Measurements from ENCODE around the gene GRID2. TPM values are rescaled to one million over a fixed set of nuclear protein-coding genes. Genes with fewer than 3 reads are reported as not detected.

The GRID2 gene
- polyA plus RNA-seq, 1 donor from 2014 or later = 14.9 TPM

GRCh38 chr4:93334003-93334402 is 1030.2 kb downstream of the GRID2 start:
- Histone ChIP-seq H3K27me3 (ENCODE audit: insufficient read depth, low read depth, low read length) (no peaks in the 10 kb centered on the region), H3F3A (ENCODE audit: insufficient read depth, low read length, poor library complexity, severe bottlenecking) (no peaks in the 10 kb centered on the region), H3K79me2 (replicated peaks; ENCODE audit: insufficient read depth, low read length) (no peaks in the 10 kb centered on the region), H3K9me3 (ENCODE audit: low read length) (no peaks in the 10 kb centered on the region), H3K4me3 (ENCODE audit: low read length) (no peak overlapping the region), H3K9ac (ENCODE audit: low read length) (no peak overlapping the region), H3K4me2 (ENCODE audit: low read length) (no peak overlapping the region), H3K27ac (ENCODE audit: low read length) (no peak overlapping the region), H2AFZ (ENCODE audit: low read depth, low read length) (no peak overlapping the region), H3K36me3 (ENCODE audit: insufficient read depth, low read length) (no peaks in the 10 kb centered on the region), H4K20me1 (ENCODE audit: insufficient read depth) (no peaks in the 10 kb centered on the region), H3K9me2 (ENCODE audit: insufficient read depth, low read length) (no peaks in the 10 kb centered on the region)
- TF ChIP-seq, protein P1, sequence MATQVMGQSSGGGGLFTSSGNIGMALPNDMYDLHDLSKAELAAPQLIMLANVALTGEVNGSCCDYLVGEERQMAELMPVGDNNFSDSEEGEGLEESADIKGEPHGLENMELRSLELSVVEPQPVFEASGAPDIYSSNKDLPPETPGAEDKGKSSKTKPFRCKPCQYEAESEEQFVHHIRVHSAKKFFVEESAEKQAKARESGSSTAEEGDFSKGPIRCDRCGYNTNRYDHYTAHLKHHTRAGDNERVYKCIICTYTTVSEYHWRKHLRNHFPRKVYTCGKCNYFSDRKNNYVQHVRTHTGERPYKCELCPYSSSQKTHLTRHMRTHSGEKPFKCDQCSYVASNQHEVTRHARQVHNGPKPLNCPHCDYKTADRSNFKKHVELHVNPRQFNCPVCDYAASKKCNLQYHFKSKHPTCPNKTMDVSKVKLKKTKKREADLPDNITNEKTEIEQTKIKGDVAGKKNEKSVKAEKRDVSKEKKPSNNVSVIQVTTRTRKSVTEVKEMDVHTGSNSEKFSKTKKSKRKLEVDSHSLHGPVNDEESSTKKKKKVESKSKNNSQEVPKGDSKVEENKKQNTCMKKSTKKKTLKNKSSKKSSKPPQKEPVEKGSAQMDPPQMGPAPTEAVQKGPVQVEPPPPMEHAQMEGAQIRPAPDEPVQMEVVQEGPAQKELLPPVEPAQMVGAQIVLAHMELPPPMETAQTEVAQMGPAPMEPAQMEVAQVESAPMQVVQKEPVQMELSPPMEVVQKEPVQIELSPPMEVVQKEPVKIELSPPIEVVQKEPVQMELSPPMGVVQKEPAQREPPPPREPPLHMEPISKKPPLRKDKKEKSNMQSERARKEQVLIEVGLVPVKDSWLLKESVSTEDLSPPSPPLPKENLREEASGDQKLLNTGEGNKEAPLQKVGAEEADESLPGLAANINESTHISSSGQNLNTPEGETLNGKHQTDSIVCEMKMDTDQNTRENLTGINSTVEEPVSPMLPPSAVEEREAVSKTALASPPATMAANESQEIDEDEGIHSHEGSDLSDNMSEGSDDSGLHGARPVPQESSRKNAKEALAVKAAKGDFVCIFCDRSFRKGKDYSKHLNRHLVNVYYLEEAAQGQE (IDR thresholded peaks at IDR 0.05; ENCODE audit: borderline replicate concordance) = no peak
- no peak for TF ChIP-seq EZH2 (IDR thresholded peaks at IDR 0.05; ENCODE audit: borderline replicate concordance, insufficient read depth, low read length, poor library complexity, severe bottlenecking)

DNA sequence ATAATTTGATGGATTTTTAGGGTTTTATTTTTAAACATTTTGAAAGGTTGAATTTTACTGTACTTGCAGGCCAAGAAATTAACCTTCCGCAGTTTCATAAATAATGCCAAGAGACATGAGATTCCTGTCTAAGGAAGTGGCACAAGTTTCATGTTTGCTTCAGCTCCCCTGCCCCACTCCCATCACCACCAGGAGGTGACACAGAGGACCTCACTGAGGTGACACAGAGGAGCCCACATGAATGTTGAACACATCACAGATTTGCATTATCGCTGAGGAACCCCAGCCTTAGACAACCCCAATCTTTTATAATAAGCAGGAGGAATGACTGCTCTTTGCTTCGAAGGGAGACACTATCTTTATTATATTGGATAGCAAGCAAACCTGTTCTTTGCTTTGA is 1033.4 kb downstream of the GRID2 start:
- Histone ChIP-seq H3K9ac (ENCODE audit: low read length) (no peak overlapping the region), H3K36me3 (ENCODE audit: insufficient read depth, low read length) (no peaks in the 10 kb centered on the region), H3K27ac (ENCODE audit: low read length) (no peak overlapping the region), H3K27me3 (ENCODE audit: insufficient read depth, low read depth, low read length) (no peaks in the 10 kb centered on the region), H3K4me2 (ENCODE audit: low read length) (no peak overlapping the region), H3K4me3 (ENCODE audit: low read length) (no peak overlapping the region), H2AFZ (ENCODE audit: low read depth, low read length) (no peak overlapping the region), H3K9me2 (ENCODE audit: insufficient read depth, low read length) (no peaks in the 10 kb centered on the region), H3K79me2 (replicated peaks; ENCODE audit: insufficient read depth, low read length) (no peaks in the 10 kb centered on the region), H3K9me3 (ENCODE audit: low read length) (no peaks in the 10 kb centered on the region), H3F3A (ENCODE audit: insufficient read depth, low read length, poor library complexity, severe bottlenecking) (no peaks in the 10 kb centered on the region), H4K20me1 (ENCODE audit: insufficient read depth) (no peaks in the 10 kb centered on the region)
- no peak for TF ChIP-seq TAF1 (IDR thresholded peaks at IDR 0.05; ENCODE audit: low read depth)
- TF ChIP-seq POLR2AphosphoS5 (IDR thresholded peaks at IDR 0.05) = no peak
- no peak for TF ChIP-seq MXI1 (conservative IDR thresholded peaks at IDR 0.05; ENCODE audit: poor library complexity, severe bottlenecking)
- no peak for TF ChIP-seq EP300 (conservative IDR thresholded peaks at IDR 0.05; ENCODE audit: poor library complexity, severe bottlenecking)
- no peak for TF ChIP-seq RAD21 (conservative IDR thresholded peaks at IDR 0.05)
- TF ChIP-seq, protein P1 (IDR thresholded peaks at IDR 0.05; ENCODE audit: borderline replicate concordance) = no peak
- no peak for TF ChIP-seq EZH2 (IDR thresholded peaks at IDR 0.05; ENCODE audit: borderline replicate concordance, insufficient read depth, low read length, poor library complexity, severe bottlenecking)
- no peak for TF ChIP-seq SMC3 (conservative IDR thresholded peaks at IDR 0.05; ENCODE audit: poor library complexity)
- TF ChIP-seq, protein P2, sequence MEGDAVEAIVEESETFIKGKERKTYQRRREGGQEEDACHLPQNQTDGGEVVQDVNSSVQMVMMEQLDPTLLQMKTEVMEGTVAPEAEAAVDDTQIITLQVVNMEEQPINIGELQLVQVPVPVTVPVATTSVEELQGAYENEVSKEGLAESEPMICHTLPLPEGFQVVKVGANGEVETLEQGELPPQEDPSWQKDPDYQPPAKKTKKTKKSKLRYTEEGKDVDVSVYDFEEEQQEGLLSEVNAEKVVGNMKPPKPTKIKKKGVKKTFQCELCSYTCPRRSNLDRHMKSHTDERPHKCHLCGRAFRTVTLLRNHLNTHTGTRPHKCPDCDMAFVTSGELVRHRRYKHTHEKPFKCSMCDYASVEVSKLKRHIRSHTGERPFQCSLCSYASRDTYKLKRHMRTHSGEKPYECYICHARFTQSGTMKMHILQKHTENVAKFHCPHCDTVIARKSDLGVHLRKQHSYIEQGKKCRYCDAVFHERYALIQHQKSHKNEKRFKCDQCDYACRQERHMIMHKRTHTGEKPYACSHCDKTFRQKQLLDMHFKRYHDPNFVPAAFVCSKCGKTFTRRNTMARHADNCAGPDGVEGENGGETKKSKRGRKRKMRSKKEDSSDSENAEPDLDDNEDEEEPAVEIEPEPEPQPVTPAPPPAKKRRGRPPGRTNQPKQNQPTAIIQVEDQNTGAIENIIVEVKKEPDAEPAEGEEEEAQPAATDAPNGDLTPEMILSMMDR (IDR thresholded peaks at IDR 0.05; ENCODE audit: poor library complexity, severe bottlenecking) = no peak

Data from neural cell (in vitro differentiated cells).